ENCODE measurements around the gene IFT122. TPM values are rescaled to one million over a fixed set of nuclear protein-coding genes. Genes with fewer than 3 reads are reported as not detected.
A peak's percentile ranks its signal among the peaks of the same experiment; 100 is the strongest.

Gene IFT122
- polyA plus RNA-seq, 1 experiment = 27.8 TPM

- Histone ChIP-seq H3K36me3 (ENCODE audit: control insufficient read depth, insufficient read depth, low read length) (peaks cover 2% of the 10 kb centered on the region), H3K27me3 (ENCODE audit: control insufficient read depth, insufficient read depth, low read length) (no peaks in the 10 kb centered on the region), H3K4me3 (ENCODE audit: low read depth, low read length) (peak overlapping the region; percentile 56)
- peak; percentile 84 for DNase-seq (ENCODE audit: low read depth)
- ChIA-PET POLR2A (no interaction called here), CTCF (interaction anchor here (0.6 to 3.1 kb wide), 10 partner anchors 9 to 31 kb away, joined by 3 to 12 read pairs (median 4); no protein-coding TSS in a partner anchor)
- peak; percentile 81 for TF ChIP-seq CTCF (IDR thresholded peaks at IDR 0.05; ENCODE audit: insufficient read depth, low read depth, low read length)
These were observed 40.7 kb upstream of the IFT122 start for GRCh38 chr3:129399145-129399894.

DNA sequence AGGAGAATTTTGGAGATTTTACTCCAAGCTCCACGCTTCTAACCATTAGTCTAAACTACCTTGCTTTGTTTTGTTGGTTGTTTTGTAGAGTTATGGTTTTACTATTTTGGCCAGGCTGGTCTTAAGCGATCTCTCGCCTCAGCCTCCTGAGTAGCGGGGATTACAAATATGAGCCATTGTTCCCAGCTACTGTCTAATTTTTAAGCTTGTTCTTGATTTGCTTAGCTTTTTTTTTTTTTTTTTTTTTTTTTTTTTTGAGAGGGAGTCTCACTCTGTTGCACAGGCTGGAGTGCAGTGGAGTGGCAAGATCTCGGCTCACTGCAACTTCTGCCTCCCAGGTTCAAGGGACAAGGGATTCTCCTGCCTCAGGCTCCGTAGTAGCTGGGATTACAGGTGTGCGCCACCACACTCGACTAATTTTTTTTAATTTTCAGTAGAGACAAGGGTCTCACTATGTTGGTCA, 40.1 kb upstream of the IFT122 start:
- no peak overlapping the region for H3K4me3 ChIP-seq (ENCODE audit: low read depth, low read length)
- no peak for DNase-seq (ENCODE audit: low read depth)
- POLR2A ChIA-PET = no interaction called here

DNA sequence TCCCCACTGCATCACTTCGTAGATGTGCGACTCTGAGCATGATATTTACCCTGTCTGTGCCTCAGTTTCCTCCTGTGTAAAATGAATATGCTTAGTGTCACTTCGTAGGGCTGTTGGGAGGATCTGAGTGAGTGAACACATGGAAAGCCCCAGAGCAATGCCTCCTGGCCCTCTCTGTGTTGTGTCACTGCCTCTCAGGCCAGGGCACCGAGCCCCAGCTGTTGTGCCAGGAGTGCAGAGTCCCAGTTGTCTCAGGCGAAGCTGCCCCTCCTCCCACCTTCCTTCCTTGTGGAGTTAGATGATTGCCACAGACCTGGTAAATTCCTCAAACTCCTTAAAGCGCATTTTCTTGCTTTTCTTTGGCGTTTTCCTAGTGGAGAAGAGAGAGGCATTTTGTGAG, 37.8 kb upstream of the IFT122 start:
- DNase-seq (ENCODE audit: low read depth) = no peak
- POLR2A ChIA-PET = interaction anchor here (0.5 kb wide), 1 partner anchor 19 kb away, joined by 3 read pairs; no protein-coding TSS in a partner anchor
- CTCF ChIA-PET = interaction anchor here (1.1 to 3.1 kb wide), 2 partner anchors 19 to 28 kb away, joined by 3 to 12 read pairs; no protein-coding TSS in a partner anchor
- no peak for TF ChIP-seq CTCF (IDR thresholded peaks at IDR 0.05; ENCODE audit: insufficient read depth, low read depth, low read length)
- Histone ChIP-seq H3K4me3 (ENCODE audit: low read depth, low read length) (no peak overlapping the region), H3K36me3 (ENCODE audit: control insufficient read depth, insufficient read depth, low read length) (no peaks in the 10 kb centered on the region; the same call in 1 of the 2 replicates), H3K27me3 (ENCODE audit: control insufficient read depth, insufficient read depth, low read length) (no peaks in the 10 kb centered on the region)

More for the DNA sequence above, 40.1 kb upstream of the IFT122 start:
- CTCF ChIA-PET = interaction anchor here (0.6 to 3.1 kb wide), 10 partner anchors 9 to 62 kb away, joined by 3 to 12 read pairs (median 4); no protein-coding TSS in a partner anchor
- Histone ChIP-seq H3K36me3 (ENCODE audit: control insufficient read depth, insufficient read depth, low read length) (peaks cover 2% of the 10 kb centered on the region), H3K27me3 (ENCODE audit: control insufficient read depth, insufficient read depth, low read length) (no peaks in the 10 kb centered on the region)
- TF ChIP-seq CTCF (IDR thresholded peaks at IDR 0.05; ENCODE audit: insufficient read depth, low read depth, low read length) = no peak

GRCh38 chr3:129402616-129403015, 37.4 kb upstream of the IFT122 start:
- POLR2A ChIA-PET = no interaction called here

More at GRCh38 chr3:129402616-129403015, 37.4 kb upstream of the IFT122 start:
- no peak for TF ChIP-seq CTCF (IDR thresholded peaks at IDR 0.05; ENCODE audit: insufficient read depth, low read depth, low read length)
- Histone ChIP-seq H3K27me3 (ENCODE audit: control insufficient read depth, insufficient read depth, low read length) (no peaks in the 10 kb centered on the region), H3K36me3 (ENCODE audit: control insufficient read depth, insufficient read depth, low read length) (no peaks in the 10 kb centered on the region), H3K4me3 (ENCODE audit: low read depth, low read length) (no peak overlapping the region)
- no peak for DNase-seq (ENCODE audit: low read depth)
- CTCF ChIA-PET = interaction anchor here (1.1 to 1.4 kb wide), 3 partner anchors 15 to 120 kb away, joined by 3 read pairs; no protein-coding TSS in a partner anchor
